Measurements from ENCODE around the gene TEX47.

TEX47 gene

DNA sequence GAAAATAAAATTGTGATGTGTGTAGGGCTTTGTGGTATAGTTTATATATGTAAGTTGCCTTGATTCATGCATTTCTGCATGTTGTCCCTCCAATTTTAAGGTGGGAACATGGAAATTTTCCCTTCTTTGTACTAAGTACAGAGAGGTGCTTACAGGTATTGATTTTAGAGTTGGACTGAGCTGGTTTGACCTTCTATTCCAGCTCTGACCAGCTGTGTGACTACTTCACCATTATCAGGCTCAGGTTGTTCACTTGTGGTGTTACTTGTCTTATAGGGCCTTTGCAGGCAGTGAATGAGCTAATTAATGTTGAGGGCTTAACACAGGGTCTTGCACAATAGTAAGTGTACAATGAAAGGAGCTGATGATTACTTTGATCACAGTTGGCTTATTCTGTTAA, 19.7 kb downstream of the TEX47 start:
- no peak for DNase-seq (ENCODE audit: low spot score)
- TF ChIP-seq, protein P1, sequence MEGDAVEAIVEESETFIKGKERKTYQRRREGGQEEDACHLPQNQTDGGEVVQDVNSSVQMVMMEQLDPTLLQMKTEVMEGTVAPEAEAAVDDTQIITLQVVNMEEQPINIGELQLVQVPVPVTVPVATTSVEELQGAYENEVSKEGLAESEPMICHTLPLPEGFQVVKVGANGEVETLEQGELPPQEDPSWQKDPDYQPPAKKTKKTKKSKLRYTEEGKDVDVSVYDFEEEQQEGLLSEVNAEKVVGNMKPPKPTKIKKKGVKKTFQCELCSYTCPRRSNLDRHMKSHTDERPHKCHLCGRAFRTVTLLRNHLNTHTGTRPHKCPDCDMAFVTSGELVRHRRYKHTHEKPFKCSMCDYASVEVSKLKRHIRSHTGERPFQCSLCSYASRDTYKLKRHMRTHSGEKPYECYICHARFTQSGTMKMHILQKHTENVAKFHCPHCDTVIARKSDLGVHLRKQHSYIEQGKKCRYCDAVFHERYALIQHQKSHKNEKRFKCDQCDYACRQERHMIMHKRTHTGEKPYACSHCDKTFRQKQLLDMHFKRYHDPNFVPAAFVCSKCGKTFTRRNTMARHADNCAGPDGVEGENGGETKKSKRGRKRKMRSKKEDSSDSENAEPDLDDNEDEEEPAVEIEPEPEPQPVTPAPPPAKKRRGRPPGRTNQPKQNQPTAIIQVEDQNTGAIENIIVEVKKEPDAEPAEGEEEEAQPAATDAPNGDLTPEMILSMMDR (IDR thresholded peaks at IDR 0.05; ENCODE audit: extremely low read depth, insufficient read depth, missing control alignments), result no peak
- in situ Hi-C loops (cut with MboI; ENCODE audit: low pct_unique_long_range_greater_than_20kb, low sequenced_read_pairs, unreplicated experiment), result no loop called here

DNA sequence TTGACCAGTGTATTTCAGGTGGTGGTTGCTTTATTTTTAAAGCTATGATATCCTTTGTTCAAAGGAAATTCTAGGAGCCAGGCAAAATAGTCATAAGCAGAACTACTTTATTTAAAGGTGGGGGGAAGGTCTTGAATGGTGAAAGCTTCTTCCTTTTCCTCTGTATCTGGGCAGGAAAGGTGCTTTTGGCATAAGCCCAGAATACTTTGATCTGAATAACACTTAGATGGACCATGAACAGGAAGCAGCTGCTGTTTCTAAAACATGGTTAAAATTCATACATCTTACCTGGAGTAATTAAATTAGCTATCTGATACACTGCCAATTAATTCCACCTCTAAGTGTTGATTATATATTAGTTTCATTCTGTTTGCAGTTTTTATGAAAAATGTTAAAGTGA, 22.8 kb downstream of the TEX47 start:
- no peak for DNase-seq (ENCODE audit: low spot score)
- TF ChIP-seq, protein P1 (IDR thresholded peaks at IDR 0.05; ENCODE audit: extremely low read depth, insufficient read depth, missing control alignments), result no peak
- in situ Hi-C loops (cut with MboI; ENCODE audit: low pct_unique_long_range_greater_than_20kb, low sequenced_read_pairs, unreplicated experiment), result no loop called here

DNA sequence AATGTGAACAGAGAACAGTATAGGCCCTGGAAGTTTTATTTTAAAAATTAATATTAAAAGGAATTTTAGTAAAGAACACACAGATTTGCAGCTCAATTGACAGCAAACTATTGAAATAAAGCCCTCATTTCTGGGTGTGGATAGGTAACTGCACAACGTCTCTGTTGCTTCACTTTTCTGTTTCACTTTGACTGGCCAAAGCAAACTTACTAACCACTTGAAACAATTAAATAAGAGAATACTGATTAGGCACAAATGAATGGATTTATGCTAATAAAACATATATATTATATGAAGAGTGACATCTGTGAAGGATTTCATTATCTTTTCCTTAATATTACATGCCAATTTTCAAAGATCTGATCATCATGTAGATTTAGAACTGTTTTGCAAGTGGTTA, 24.1 kb downstream of the TEX47 start:
- in situ Hi-C loops (cut with MboI; ENCODE audit: low pct_unique_long_range_greater_than_20kb, low sequenced_read_pairs, unreplicated experiment), result no loop called here
- TF ChIP-seq, protein P1 (IDR thresholded peaks at IDR 0.05; ENCODE audit: extremely low read depth, insufficient read depth, missing control alignments), result no peak
- no peak for DNase-seq (ENCODE audit: low spot score)

DNA sequence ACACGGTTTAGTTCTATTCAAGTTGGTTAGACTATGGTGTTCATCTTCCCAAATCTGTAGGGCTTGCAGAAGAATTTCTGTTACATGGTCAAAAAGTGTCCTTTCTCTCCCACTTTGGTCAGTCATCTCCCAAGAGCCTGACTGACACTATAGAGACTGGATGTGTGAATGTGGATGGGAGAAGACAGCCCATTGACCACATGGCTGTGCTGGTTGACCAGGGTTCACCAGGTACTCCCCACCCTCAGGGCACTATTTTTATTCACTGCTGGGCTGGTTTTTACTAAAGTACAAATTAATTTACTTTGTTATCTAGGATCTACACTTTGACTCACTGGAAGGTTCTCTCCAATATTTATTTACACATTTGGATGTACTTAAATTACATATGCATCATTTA, 33.8 kb downstream of the TEX47 start:
- in situ Hi-C loops (cut with MboI; ENCODE audit: low pct_unique_long_range_greater_than_20kb, low sequenced_read_pairs, unreplicated experiment), result no loop called here

DNA sequence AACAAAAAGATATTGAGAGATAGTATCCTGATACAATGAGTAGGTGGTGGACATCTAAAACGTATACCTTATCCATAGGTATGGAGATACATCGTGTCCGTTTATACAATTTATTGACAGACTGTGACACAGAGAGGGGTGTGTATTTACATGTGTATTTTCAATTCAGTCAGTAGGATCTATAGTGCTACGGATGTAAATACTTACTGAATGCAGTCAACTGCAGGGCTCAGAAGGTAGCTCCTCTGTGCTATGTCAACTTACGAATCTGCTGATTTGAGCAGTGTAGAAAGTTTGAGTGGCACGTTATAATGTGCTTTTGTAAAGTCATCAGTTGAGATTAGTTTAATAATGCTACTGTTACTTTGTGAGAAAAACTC, 35.4 kb downstream of the TEX47 start:
- in situ Hi-C loops (cut with MboI; ENCODE audit: low pct_unique_long_range_greater_than_20kb, low sequenced_read_pairs, unreplicated experiment), result no loop called here
- TF ChIP-seq, protein P1 (IDR thresholded peaks at IDR 0.05; ENCODE audit: extremely low read depth, insufficient read depth, missing control alignments), result no peak
- no peak for DNase-seq (ENCODE audit: low spot score)

More for the DNA sequence above, 33.8 kb downstream of the TEX47 start:
- DNase-seq (ENCODE audit: low spot score), result no peak
- TF ChIP-seq, protein P1 (IDR thresholded peaks at IDR 0.05; ENCODE audit: extremely low read depth, insufficient read depth, missing control alignments), result no peak

DNA sequence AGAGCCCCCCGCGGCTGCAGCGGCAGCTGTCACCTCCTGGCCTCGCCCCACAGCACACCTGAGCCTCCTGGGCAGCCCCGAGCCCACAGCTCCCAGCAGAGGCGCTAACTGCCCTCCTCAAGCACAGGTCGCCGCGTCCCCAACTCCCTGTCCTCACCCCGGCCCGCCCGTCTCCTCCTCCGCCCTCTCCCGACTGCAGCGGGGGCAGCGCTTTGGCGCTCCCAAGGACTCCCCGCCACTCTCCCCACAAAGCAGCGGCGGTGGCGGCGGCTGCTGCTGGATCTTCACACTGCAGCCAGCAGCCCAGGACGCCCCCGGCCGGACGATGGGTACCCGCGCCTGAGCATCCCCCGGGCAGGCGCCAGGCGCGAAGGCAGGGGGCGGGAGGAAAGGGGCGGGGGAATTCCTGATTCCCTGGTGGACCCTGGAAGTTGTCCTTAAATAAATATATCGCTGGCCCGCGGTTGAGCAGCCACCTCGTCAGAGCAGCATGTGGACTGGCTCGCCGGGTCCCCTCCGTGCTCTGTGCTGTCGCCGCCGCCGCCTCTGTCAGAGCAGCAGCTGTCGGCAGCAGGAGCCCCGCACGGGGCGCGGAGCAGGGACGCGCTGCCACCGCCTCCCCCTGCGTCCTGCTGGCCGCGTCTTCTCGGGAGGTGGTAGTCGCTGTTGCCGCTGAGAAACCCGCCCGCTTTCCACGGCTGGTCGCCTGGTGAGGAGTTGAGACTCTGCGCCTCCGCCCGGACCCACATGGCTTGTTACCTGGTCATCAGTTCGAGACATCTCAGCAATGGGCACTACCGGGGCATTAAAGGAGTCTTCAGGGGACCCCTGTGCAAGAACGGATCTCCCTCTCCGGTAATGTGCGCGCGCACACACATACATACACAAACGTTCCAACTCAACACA, 36.1 kb downstream of the TEX47 start, which contains the start of gene ZNF804B:
Gene ZNF804B (plus strand): TSS at position 471 of the 906 bp plus-strand sequence. CDS start 277 bp downstream, at position 748.
- in situ Hi-C loops (cut with MboI; ENCODE audit: low pct_unique_long_range_greater_than_20kb, low sequenced_read_pairs, unreplicated experiment), result no loop called here
- TF ChIP-seq, protein P1 (IDR thresholded peaks at IDR 0.05; ENCODE audit: extremely low read depth, insufficient read depth, missing control alignments), result no peak
- peak; percentile 19 for DNase-seq (ENCODE audit: low spot score)

Data from GM13977 (cell line).